ENCODE measurements around the gene TAOK1. TPM values are rescaled to one million over a fixed set of nuclear protein-coding genes. Genes with fewer than 3 reads are reported as not detected.

Gene TAOK1
- total RNA-seq, 1 experiment from 2014 or later = 87.1 TPM

DNA sequence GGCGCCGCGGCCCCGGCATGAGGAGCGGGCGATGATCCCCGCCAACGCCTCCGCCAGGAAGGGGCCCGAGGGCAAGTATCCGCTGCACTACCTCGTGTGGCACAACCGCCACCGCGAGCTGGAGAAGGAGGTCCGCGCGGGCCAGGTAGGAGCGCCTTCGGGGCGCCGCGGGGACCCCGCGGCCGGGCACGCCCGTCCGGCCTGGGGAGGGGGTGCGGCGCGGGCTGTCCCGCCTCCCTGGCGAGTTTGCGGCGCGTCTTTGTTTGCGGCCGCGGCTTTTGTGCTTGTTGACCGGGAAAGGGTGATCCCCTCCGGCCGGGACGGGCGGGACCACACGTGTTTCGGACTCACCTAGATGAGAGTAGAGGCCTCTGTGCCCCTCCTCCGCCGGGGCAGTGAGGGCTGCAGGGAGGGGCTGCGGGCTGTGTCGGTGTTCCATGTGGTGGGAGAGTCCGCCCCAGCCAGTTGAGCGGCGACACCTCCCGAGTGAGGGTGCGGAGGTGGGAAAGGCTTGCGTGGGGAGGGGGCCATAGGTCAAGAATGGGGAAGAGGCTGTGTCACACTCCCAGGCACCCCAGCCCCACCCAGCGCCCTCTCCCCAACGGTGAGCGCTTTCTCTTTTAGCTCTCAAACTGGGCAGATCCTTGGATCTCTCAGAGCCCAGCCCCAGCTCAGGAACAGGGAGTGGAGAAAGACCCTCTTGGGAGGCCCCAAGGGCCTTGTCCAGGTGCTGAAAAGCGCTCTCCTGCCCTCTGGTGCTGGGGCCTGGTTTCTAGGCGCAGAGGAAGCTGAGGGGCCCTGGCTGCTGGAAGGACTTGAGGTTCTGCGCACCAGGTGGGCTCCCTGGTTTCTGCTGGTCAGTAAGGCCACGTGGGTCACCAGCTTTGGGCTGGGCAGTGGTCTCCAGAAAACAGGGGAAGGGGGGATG, 203.7 kb downstream of the TAOK1 start (continued):
- TF ChIP-seq, protein P1, sequence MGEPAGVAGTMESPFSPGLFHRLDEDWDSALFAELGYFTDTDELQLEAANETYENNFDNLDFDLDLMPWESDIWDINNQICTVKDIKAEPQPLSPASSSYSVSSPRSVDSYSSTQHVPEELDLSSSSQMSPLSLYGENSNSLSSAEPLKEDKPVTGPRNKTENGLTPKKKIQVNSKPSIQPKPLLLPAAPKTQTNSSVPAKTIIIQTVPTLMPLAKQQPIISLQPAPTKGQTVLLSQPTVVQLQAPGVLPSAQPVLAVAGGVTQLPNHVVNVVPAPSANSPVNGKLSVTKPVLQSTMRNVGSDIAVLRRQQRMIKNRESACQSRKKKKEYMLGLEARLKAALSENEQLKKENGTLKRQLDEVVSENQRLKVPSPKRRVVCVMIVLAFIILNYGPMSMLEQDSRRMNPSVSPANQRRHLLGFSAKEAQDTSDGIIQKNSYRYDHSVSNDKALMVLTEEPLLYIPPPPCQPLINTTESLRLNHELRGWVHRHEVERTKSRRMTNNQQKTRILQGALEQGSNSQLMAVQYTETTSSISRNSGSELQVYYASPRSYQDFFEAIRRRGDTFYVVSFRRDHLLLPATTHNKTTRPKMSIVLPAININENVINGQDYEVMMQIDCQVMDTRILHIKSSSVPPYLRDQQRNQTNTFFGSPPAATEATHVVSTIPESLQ (CRISPR knock-in tag; IDR thresholded peaks at IDR 0.05) = no peak
- no peak for TF ChIP-seq RORB (CRISPR knock-in tag; IDR thresholded peaks at IDR 0.05)
- no peak for TF ChIP-seq GTF2I (CRISPR knock-in tag; conservative IDR thresholded peaks at IDR 0.05)
- TF ChIP-seq, protein P2, sequence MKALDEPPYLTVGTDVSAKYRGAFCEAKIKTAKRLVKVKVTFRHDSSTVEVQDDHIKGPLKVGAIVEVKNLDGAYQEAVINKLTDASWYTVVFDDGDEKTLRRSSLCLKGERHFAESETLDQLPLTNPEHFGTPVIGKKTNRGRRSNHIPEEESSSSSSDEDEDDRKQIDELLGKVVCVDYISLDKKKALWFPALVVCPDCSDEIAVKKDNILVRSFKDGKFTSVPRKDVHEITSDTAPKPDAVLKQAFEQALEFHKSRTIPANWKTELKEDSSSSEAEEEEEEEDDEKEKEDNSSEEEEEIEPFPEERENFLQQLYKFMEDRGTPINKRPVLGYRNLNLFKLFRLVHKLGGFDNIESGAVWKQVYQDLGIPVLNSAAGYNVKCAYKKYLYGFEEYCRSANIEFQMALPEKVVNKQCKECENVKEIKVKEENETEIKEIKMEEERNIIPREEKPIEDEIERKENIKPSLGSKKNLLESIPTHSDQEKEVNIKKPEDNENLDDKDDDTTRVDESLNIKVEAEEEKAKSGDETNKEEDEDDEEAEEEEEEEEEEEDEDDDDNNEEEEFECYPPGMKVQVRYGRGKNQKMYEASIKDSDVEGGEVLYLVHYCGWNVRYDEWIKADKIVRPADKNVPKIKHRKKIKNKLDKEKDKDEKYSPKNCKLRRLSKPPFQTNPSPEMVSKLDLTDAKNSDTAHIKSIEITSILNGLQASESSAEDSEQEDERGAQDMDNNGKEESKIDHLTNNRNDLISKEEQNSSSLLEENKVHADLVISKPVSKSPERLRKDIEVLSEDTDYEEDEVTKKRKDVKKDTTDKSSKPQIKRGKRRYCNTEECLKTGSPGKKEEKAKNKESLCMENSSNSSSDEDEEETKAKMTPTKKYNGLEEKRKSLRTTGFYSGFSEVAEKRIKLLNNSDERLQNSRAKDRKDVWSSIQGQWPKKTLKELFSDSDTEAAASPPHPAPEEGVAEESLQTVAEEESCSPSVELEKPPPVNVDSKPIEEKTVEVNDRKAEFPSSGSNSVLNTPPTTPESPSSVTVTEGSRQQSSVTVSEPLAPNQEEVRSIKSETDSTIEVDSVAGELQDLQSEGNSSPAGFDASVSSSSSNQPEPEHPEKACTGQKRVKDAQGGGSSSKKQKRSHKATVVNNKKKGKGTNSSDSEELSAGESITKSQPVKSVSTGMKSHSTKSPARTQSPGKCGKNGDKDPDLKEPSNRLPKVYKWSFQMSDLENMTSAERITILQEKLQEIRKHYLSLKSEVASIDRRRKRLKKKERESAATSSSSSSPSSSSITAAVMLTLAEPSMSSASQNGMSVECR (CRISPR knock-in tag; IDR thresholded peaks at IDR 0.05; ENCODE audit: borderline replicate concordance) = peak; percentile 99
- TF ChIP-seq PREB (CRISPR knock-in tag; IDR thresholded peaks at IDR 0.05; ENCODE audit: borderline replicate concordance) = peak; percentile 60; the same call in 1 of the 2 replicates
- TF ChIP-seq ZNF671 (CRISPR knock-in tag; IDR thresholded peaks at IDR 0.05) = no peak
- TF ChIP-seq, protein P3, sequence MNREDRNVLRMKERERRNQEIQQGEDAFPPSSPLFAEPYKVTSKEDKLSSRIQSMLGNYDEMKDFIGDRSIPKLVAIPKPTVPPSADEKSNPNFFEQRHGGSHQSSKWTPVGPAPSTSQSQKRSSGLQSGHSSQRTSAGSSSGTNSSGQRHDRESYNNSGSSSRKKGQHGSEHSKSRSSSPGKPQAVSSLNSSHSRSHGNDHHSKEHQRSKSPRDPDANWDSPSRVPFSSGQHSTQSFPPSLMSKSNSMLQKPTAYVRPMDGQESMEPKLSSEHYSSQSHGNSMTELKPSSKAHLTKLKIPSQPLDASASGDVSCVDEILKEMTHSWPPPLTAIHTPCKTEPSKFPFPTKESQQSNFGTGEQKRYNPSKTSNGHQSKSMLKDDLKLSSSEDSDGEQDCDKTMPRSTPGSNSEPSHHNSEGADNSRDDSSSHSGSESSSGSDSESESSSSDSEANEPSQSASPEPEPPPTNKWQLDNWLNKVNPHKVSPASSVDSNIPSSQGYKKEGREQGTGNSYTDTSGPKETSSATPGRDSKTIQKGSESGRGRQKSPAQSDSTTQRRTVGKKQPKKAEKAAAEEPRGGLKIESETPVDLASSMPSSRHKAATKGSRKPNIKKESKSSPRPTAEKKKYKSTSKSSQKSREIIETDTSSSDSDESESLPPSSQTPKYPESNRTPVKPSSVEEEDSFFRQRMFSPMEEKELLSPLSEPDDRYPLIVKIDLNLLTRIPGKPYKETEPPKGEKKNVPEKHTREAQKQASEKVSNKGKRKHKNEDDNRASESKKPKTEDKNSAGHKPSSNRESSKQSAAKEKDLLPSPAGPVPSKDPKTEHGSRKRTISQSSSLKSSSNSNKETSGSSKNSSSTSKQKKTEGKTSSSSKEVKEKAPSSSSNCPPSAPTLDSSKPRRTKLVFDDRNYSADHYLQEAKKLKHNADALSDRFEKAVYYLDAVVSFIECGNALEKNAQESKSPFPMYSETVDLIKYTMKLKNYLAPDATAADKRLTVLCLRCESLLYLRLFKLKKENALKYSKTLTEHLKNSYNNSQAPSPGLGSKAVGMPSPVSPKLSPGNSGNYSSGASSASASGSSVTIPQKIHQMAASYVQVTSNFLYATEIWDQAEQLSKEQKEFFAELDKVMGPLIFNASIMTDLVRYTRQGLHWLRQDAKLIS (CRISPR knock-in tag; IDR thresholded peaks at IDR 0.05; ENCODE audit: borderline replicate concordance) = peak; percentile 80; the same call in 1 of the 2 replicates
- peak; percentile 30; the same call in 1 of the 2 replicates for TF ChIP-seq SP1 (CRISPR knock-in tag; conservative IDR thresholded peaks at IDR 0.05)
- peak; percentile 52; the same call in 1 of the 2 replicates for TF ChIP-seq PRRX2 (CRISPR knock-in tag; IDR thresholded peaks at IDR 0.05)
- peak; percentile 84; the same call in 1 of the 2 replicates for TF ChIP-seq E2F1 (CRISPR knock-in tag; IDR thresholded peaks at IDR 0.05)
- TF ChIP-seq, protein P4, sequence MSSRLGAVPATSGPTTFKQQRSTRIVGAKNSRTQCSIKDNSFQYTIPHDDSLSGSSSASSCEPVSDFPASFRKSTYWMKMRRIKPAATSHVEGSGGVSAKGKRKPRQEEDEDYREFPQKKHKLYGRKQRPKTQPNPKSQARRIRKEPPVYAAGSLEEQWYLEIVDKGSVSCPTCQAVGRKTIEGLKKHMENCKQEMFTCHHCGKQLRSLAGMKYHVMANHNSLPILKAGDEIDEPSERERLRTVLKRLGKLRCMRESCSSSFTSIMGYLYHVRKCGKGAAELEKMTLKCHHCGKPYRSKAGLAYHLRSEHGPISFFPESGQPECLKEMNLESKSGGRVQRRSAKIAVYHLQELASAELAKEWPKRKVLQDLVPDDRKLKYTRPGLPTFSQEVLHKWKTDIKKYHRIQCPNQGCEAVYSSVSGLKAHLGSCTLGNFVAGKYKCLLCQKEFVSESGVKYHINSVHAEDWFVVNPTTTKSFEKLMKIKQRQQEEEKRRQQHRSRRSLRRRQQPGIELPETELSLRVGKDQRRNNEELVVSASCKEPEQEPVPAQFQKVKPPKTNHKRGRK (CRISPR knock-in tag; IDR thresholded peaks at IDR 0.05; ENCODE audit: borderline replicate concordance) = no peak
- TF ChIP-seq ZNF219 (CRISPR knock-in tag; IDR thresholded peaks at IDR 0.05; ENCODE audit: borderline replicate concordance) = peak; percentile 97
- no peak for TF ChIP-seq SMAD3 (CRISPR knock-in tag; IDR thresholded peaks at IDR 0.05; ENCODE audit: borderline replicate concordance)
- no peak for TF ChIP-seq HMGA2 (CRISPR knock-in tag; IDR thresholded peaks at IDR 0.05)
- TF ChIP-seq ZNF416 (CRISPR knock-in tag; IDR thresholded peaks at IDR 0.05) = no peak
- TF ChIP-seq, protein P5, sequence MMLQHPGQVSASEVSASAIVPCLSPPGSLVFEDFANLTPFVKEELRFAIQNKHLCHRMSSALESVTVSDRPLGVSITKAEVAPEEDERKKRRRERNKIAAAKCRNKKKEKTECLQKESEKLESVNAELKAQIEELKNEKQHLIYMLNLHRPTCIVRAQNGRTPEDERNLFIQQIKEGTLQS (CRISPR knock-in tag; conservative IDR thresholded peaks at IDR 0.05) = 0 out of 2 replicates have a peak, but pooled peaks have one; percentile 54
- TF ChIP-seq ZNF121 (CRISPR knock-in tag; IDR thresholded peaks at IDR 0.05) = no peak
- TF ChIP-seq ZNF425 (CRISPR knock-in tag; conservative IDR thresholded peaks at IDR 0.05) = no peak
- TF ChIP-seq MAX (CRISPR knock-in tag; IDR thresholded peaks at IDR 0.05) = peak; percentile 68; the same call in 1 of the 2 replicates
